BLaER1 (cell line): ENCODE data around the gene PARN.
A peak's percentile ranks its signal among the peaks of the same experiment; 100 is the strongest.
"Not testable (repeated sequence)": the region's sequence is repeated elsewhere in the genome, so short reads cannot be mapped to it uniquely, and the experiment has no call there.

Experiments used
- H3K27ac ChIP-seq: shearing (Covaris generic); formaldehyde crosslinking; 2 replicates; pipeline ENCODE4 v1.8.1; 2022
- H3K27me3 ChIP-seq: shearing (Covaris generic); formaldehyde crosslinking; 2 replicates; pipeline ENCODE4 v1.8.1; 2022
- H3K36me3 ChIP-seq: shearing (Covaris generic); formaldehyde crosslinking; 2 replicates; pipeline ENCODE4 v1.8.1; 2022
- H3K4me1 ChIP-seq: shearing (Covaris generic); formaldehyde crosslinking; 2 replicates; pipeline ENCODE4 v1.8.1; 2022
- H3K4me2 ChIP-seq: shearing (Covaris generic); formaldehyde crosslinking; 2 replicates; pipeline ENCODE4 v1.8.1; 2022
- H3K4me3 ChIP-seq: shearing (Covaris generic); formaldehyde crosslinking; 2 replicates; pipeline ENCODE4 v1.8.1; 2022
- H3K9ac ChIP-seq: shearing (Covaris generic); formaldehyde crosslinking; 2 replicates; pipeline ENCODE4 v1.8.1; 2022
- H3K9me3 ChIP-seq: shearing (Covaris generic); formaldehyde crosslinking; 2 replicates; pipeline ENCODE4 v1.8.1; 2022
- H4K20me1 ChIP-seq: shearing (Covaris generic); formaldehyde crosslinking; 2 replicates; pipeline ENCODE4 v1.8.1; 2022
- Cebpa-rat ChIP-seq: shearing (Covaris generic); IDR thresholded peaks from 2 replicates; pipeline ENCODE4 v1.8.1; 2022

PARN gene

GRCh38 chr16:14416184-14416583 is 213.9 kb downstream of the PARN start:
- H3K27me3 ChIP-seq: no peaks in the 10 kb centered on the region
- no peak overlapping the region for H3K9ac ChIP-seq
- no peak overlapping the region for H3K27ac ChIP-seq
- H3K4me1 ChIP-seq: peaks cover 19% of the 10 kb centered on the region
- no peak overlapping the region for H3K4me2 ChIP-seq
- no peak for TF ChIP-seq Cebpa-rat
- no peak overlapping the region for H3K4me3 ChIP-seq
- no peaks in the 10 kb centered on the region for H3K36me3 ChIP-seq
- no peaks in the 10 kb centered on the region for H4K20me1 ChIP-seq
- H3K9me3 ChIP-seq: peaks cover 17% of the 10 kb centered on the region

- no peak overlapping the region for H3K27ac ChIP-seq
- H3K4me3 ChIP-seq: no peak overlapping the region
- no peaks in the 10 kb centered on the region for H3K36me3 ChIP-seq
- H3K4me1 ChIP-seq: peaks cover 19% of the 10 kb centered on the region
- peaks cover 17% of the 10 kb centered on the region for H3K9me3 ChIP-seq
- no peaks in the 10 kb centered on the region for H3K27me3 ChIP-seq
- H3K9ac ChIP-seq: no peak overlapping the region
- peak overlapping the region; percentile 17; the same call in 1 of the 2 replicates for H3K4me2 ChIP-seq
- no peak for TF ChIP-seq Cebpa-rat
- H4K20me1 ChIP-seq: no peaks in the 10 kb centered on the region
Observed at GRCh38 chr16:14415291-14415690, 214.8 kb downstream of the PARN start.

- Histone ChIP-seq H3K9ac (no peak overlapping the region), H3K9me3 (no peaks in the 10 kb centered on the region), H3K27me3 (no peaks in the 10 kb centered on the region), H3K4me2 (no peak overlapping the region), H3K36me3 (no peaks in the 10 kb centered on the region), H4K20me1 (no peaks in the 10 kb centered on the region), H3K4me1 (no peaks in the 10 kb centered on the region), H3K27ac (no peak overlapping the region), H3K4me3 (no peak overlapping the region)
- no peak for TF ChIP-seq Cebpa-rat
Observed at GRCh38 chr16:14409563-14409962, 220.5 kb downstream of the PARN start.

GRCh38 chr16:14407786-14408399 is 222.2 kb downstream of the PARN start:
- Histone ChIP-seq H3K4me1 (no peaks in the 10 kb centered on the region), H3K9ac (no peak overlapping the region), H3K4me3 (no peak overlapping the region), H3K27ac (no peak overlapping the region), H3K4me2 (no peak overlapping the region), H3K36me3 (no peaks in the 10 kb centered on the region), H3K27me3 (no peaks in the 10 kb centered on the region), H3K9me3 (no peaks in the 10 kb centered on the region), H4K20me1 (no peaks in the 10 kb centered on the region)
- no peak for TF ChIP-seq Cebpa-rat

GRCh38 chr16:14405611-14406537 is 224.2 kb downstream of the PARN start:
- Histone ChIP-seq H3K27me3 (no peaks in the 10 kb centered on the region), H3K36me3 (no peaks in the 10 kb centered on the region), H3K4me1 (peaks cover 13% of the 10 kb centered on the region), H3K9ac (no peak overlapping the region), H3K9me3 (no peaks in the 10 kb centered on the region), H3K4me2 (no peak overlapping the region), H3K4me3 (no peak overlapping the region), H3K27ac (no peak overlapping the region), H4K20me1 (no peaks in the 10 kb centered on the region)
- no peak for TF ChIP-seq Cebpa-rat

- not testable (repeated sequence) for H3K27ac ChIP-seq, H3K9ac ChIP-seq, H4K20me1 ChIP-seq, H3K4me3 ChIP-seq, H3K27me3 ChIP-seq, H3K36me3 ChIP-seq, H3K9me3 ChIP-seq, H3K4me2 ChIP-seq
- H3K4me1 ChIP-seq: peaks cover 42% of the 10 kb centered on the region
Observed at GRCh38 chr16:14403001-14403389, 227.1 kb downstream of the PARN start.

- peaks cover 42% of the 10 kb centered on the region for H3K4me1 ChIP-seq
- not testable (repeated sequence) for H3K27ac ChIP-seq, H3K27me3 ChIP-seq, H3K9ac ChIP-seq, H3K36me3 ChIP-seq, H3K4me3 ChIP-seq, H3K9me3 ChIP-seq, H4K20me1 ChIP-seq
- H3K4me2 ChIP-seq: 0 out of 2 replicates have a peak overlapping the region, but pooled peaks have one; percentile 44
Observed at GRCh38 chr16:14402114-14403000, 227.7 kb downstream of the PARN start.

GRCh38 chr16:14401711-14402061 is 228.4 kb downstream of the PARN start:
- not testable (repeated sequence) for H3K27me3 ChIP-seq, H3K9me3 ChIP-seq, H3K36me3 ChIP-seq, H3K9ac ChIP-seq, H4K20me1 ChIP-seq, H3K4me3 ChIP-seq
- Histone ChIP-seq H3K4me1 (peaks cover 42% of the 10 kb centered on the region), H3K4me2 (peak overlapping the region; percentile 44; the same call in 1 of the 2 replicates), H3K27ac (peak overlapping the region; percentile 9; the same call in 1 of the 2 replicates)

- H3K36me3 ChIP-seq, H3K9me3 ChIP-seq, H3K27me3 ChIP-seq, H4K20me1 ChIP-seq, H3K9ac ChIP-seq, H3K4me3 ChIP-seq: not testable (repeated sequence)
- peak overlapping the region; percentile 76 for H3K4me2 ChIP-seq
- H3K4me1 ChIP-seq: peaks cover 42% of the 10 kb centered on the region
- peak overlapping the region; percentile 9; the same call in 1 of the 2 replicates for H3K27ac ChIP-seq
Observed at GRCh38 chr16:14400978-14401710, 228.9 kb downstream of the PARN start.
